H9 (cell line): Measurements from ENCODE around the gene CCDC157. TPM values are rescaled to one million over a fixed set of nuclear protein-coding genes. Genes with fewer than 3 reads are reported as not detected.

Experiments
- DNase-seq: peaks from one replicate; pipeline ENCODE4 v3.0.0-alpha.2; 2017
- H2AFZ ChIP-seq: one replicate; pipeline ENCODE4 v1.6.1; 2013; ENCODE audit warnings: mild to moderate bottlenecking, low read length, control low read depth, moderate library complexity
- H2AK5ac ChIP-seq: 2 replicates; pipeline ENCODE4 v1.6.1; 2013; ENCODE audit warnings: low read length, control low read depth, mixed read lengths; ENCODE audit not compliant: insufficient read length
- H2BK120ac ChIP-seq: one replicate; pipeline ENCODE4 v1.6.1; 2013; ENCODE audit warnings: low read depth, mild to moderate bottlenecking, low read length, control low read depth, inconsistent platforms; ENCODE audit not compliant: poor library complexity, severe bottlenecking
- H2BK12ac ChIP-seq: 2 replicates; pipeline ENCODE4 v1.6.1; 2013; ENCODE audit warnings: low read length, control low read depth, mixed read lengths, low read depth; ENCODE audit not compliant: insufficient read length
- H2BK15ac ChIP-seq: 2 replicates; pipeline ENCODE4 v1.6.1; 2013; ENCODE audit warnings: low read depth, low read length, control low read depth
- H2BK20ac ChIP-seq: one replicate; pipeline ENCODE4 v1.6.1; 2013; ENCODE audit warnings: low read depth, mild to moderate bottlenecking, low read length, control low read depth, inconsistent platforms; ENCODE audit not compliant: poor library complexity, severe bottlenecking
- H2BK5ac ChIP-seq: 2 replicates; pipeline ENCODE4 v1.6.1; 2013; ENCODE audit warnings: low read length, control low read depth, mixed read lengths; ENCODE audit not compliant: insufficient read length
- H3K14ac ChIP-seq: 2 replicates; pipeline ENCODE4 v1.6.1; 2013; ENCODE audit warnings: low read length, control low read depth; ENCODE audit not compliant: insufficient read depth
- H3K18ac ChIP-seq: 2 replicates; pipeline ENCODE4 v1.6.1; 2013; ENCODE audit warnings: low read depth, mild to moderate bottlenecking, mixed read lengths, low read length, control low read depth; ENCODE audit not compliant: insufficient read length
- H3K23ac ChIP-seq: 2 replicates; pipeline ENCODE4 v1.6.1; 2013; ENCODE audit warnings: low read length, control low read depth, mixed read lengths, low read depth; ENCODE audit not compliant: insufficient read length
- H3K23me2 ChIP-seq: 2 replicates; pipeline ENCODE4 v1.6.1; 2013; ENCODE audit warnings: low read depth, mild to moderate bottlenecking, mixed read lengths, low read length, control low read depth; ENCODE audit not compliant: insufficient read length, poor library complexity, severe bottlenecking
- H3K27ac ChIP-seq: 2 replicates; pipeline ENCODE4 v1.5.1; 2013; ENCODE audit warnings: low read length, control low read depth, mixed read lengths, low read depth; ENCODE audit not compliant: insufficient read length
- H3K27me3 ChIP-seq: 2 replicates; pipeline ENCODE4 v1.6.1; 2013; ENCODE audit warnings: low read length, control low read depth, inconsistent platforms; ENCODE audit not compliant: insufficient read depth
- H3K4ac ChIP-seq: 2 replicates; pipeline ENCODE4 v1.6.1; 2013; ENCODE audit warnings: low read depth, mild to moderate bottlenecking, control low read depth, inconsistent platforms, low read length, moderate library complexity
- H3K4me1 ChIP-seq: 2 replicates; pipeline ENCODE4 v1.6.1; 2013; ENCODE audit warnings: low read length, control low read depth, inconsistent platforms; ENCODE audit not compliant: insufficient read depth
- H3K4me2 ChIP-seq: 2 replicates; pipeline ENCODE4 v1.6.1; 2013; ENCODE audit warnings: low read length, control low read depth, mixed read lengths; ENCODE audit not compliant: insufficient read length, insufficient read depth
- H3K56ac ChIP-seq: 2 replicates; pipeline ENCODE4 v1.6.1; 2013; ENCODE audit warnings: low read depth, mild to moderate bottlenecking, mixed read lengths, low read length, control low read depth; ENCODE audit not compliant: insufficient read length
- H3K79me1 ChIP-seq: 2 replicates; pipeline ENCODE4 v1.6.1; 2013; ENCODE audit warnings: low read depth, mild to moderate bottlenecking, moderate library complexity, low read length, control low read depth, inconsistent platforms; ENCODE audit not compliant: insufficient read depth, poor library complexity, severe bottlenecking
- H3K79me2 ChIP-seq: 2 replicates; pipeline ENCODE4 v1.6.1; 2013; ENCODE audit warnings: low read length, control low read depth, inconsistent platforms; ENCODE audit not compliant: insufficient read depth
- H3K9ac ChIP-seq: 2 replicates; pipeline ENCODE4 v1.6.1; 2013; ENCODE audit warnings: low read length, control low read depth, mixed read lengths; ENCODE audit not compliant: insufficient read length; ENCODE audit errors: extremely low read depth
- H3K9me3 ChIP-seq: one replicate; pipeline ENCODE4 v1.6.1; 2013; ENCODE audit warnings: low read depth, low read length, inconsistent platforms; ENCODE audit not compliant: control insufficient read depth
- H3T11ph ChIP-seq: one replicate; pipeline ENCODE4 v1.6.1; 2013; ENCODE audit warnings: mild to moderate bottlenecking, low read length, control low read depth, inconsistent platforms
- H4K20me1 ChIP-seq: one replicate; pipeline ENCODE4 v1.6.1; 2013; ENCODE audit not compliant: control insufficient read depth, insufficient read length, insufficient read depth
- H4K5ac ChIP-seq: 2 replicates; pipeline ENCODE4 v1.6.1; 2013; ENCODE audit warnings: low read depth, mild to moderate bottlenecking, mixed read lengths, low read length, control low read depth; ENCODE audit not compliant: insufficient read length
- H4K8ac ChIP-seq: replicated peaks from 2 replicates; pipeline ENCODE4 v1.6.1; 2013; ENCODE audit warnings: low read length, control low read depth, mixed read lengths, low read depth; ENCODE audit not compliant: insufficient read length
- H4K91ac ChIP-seq: 2 replicates; pipeline ENCODE4 v1.6.1; 2013; ENCODE audit warnings: low read depth, mild to moderate bottlenecking, moderate library complexity, mixed read lengths, low read length, control low read depth; ENCODE audit not compliant: insufficient read length
- H3K27ac Mint-ChIP-seq, 3 experiments: 2 replicates in 2 of 3; 3 replicates in 1 of 3; pipeline ENCODE4 v1.8.0; 2020 to 2021; ENCODE audit warnings: mixed read lengths in 3 of 3, mild to moderate bottlenecking in 1 of 3, moderate library complexity in 1 of 3
- H3K27me3 Mint-ChIP-seq: 2 replicates; pipeline ENCODE4 v1.8.0; 2021; ENCODE audit warnings: low read depth, mild to moderate bottlenecking, moderate library complexity, mixed read lengths
- H3K36me3 Mint-ChIP-seq, 3 experiments: 2 replicates in 2 of 3; 3 replicates in 1 of 3; pipeline ENCODE4 v1.8.0; 2020 to 2021; ENCODE audit warnings: low read depth in 3 of 3, mixed read lengths in 3 of 3; ENCODE audit not compliant: insufficient read depth in 1 of 3
- H3K4me1 Mint-ChIP-seq, 2 experiments: 2 replicates each; pipeline ENCODE4 v1.8.0; 2020; ENCODE audit warnings: mixed read lengths in 2 of 2
- H3K4me3 Mint-ChIP-seq, 2 experiments: 2 replicates in 1 of 2; 3 replicates in 1 of 2; pipeline ENCODE4 v1.8.0; 2020 to 2021; ENCODE audit warnings: mild to moderate bottlenecking in 2 of 2, mixed read lengths in 2 of 2, moderate library complexity in 1 of 2
- H3K9me3 Mint-ChIP-seq, 2 experiments: 2 replicates in 1 of 2; 3 replicates in 1 of 2; pipeline ENCODE4 v1.8.0; 2020; ENCODE audit warnings: mild to moderate bottlenecking in 2 of 2, mixed read lengths in 2 of 2, moderate library complexity in 1 of 2
- CTCF ChIP-seq: fragments of 200-600 bp; sonication (generic); conservative IDR thresholded peaks from 3 replicates; pipeline ENCODE4 v1.8.0; 2021; ENCODE audit warnings: antibody characterized with exemption, mild to moderate bottlenecking
- WGBS: extraction: QIAGEN DNeasy Blood & Tissue Kit; methylation state at CpG from one replicate; pipeline ENCODE4 v1.1.7; 2013; ENCODE audit warnings: missing lambda C conversion rate, low lambda C conversion rate, mixed read lengths; ENCODE audit not compliant: insufficient read length; ENCODE audit errors: extremely low coverage; 5-methylcytosine and 5-hydroxymethylcytosine counted together
- total RNA-seq: library from RNA; stranded (reverse); gene quantifications from 2 replicates; pipeline ENCODE4 v1.2.1, GENCODE V29; 2021

Gene CCDC157
- total RNA-seq, 1 experiment from 2014 or later: 4.3 TPM

- no peak overlapping the region for H3K4me3 Mint-ChIP-seq
- H3K36me3 Mint-ChIP-seq: peaks cover 0 to 21% (median 19%) of the 10 kb centered on the region in 3 experiments; a peak in 6 of 7 replicates
- Histone ChIP-seq H2AK5ac (no peak overlapping the region), H4K20me1 (no peaks in the 10 kb centered on the region), H3K79me2 (no peaks in the 10 kb centered on the region), H2BK120ac (no peak overlapping the region), H3K79me1 (no peaks in the 10 kb centered on the region), H3K4me2 (no peak overlapping the region), H2BK20ac (no peak overlapping the region), H2BK5ac (no peak overlapping the region), H4K91ac (no peak overlapping the region), H4K8ac (no peak overlapping the region), H3K23ac (no peak overlapping the region), H3K18ac (no peak overlapping the region), H4K5ac (no peak overlapping the region), H3K23me2 (no peaks in the 10 kb centered on the region), H2BK12ac (no peak overlapping the region), H3T11ph (no peak overlapping the region), H3K56ac (no peak overlapping the region), H3K9me3 (no peaks in the 10 kb centered on the region), H2AFZ (no peak overlapping the region), H3K27me3 (no peaks in the 10 kb centered on the region), H3K4me1 (no peaks in the 10 kb centered on the region), H3K14ac (no peak overlapping the region), H3K4ac (no peak overlapping the region), H3K27ac (no peak overlapping the region), H3K9ac (no peak overlapping the region), H2BK15ac (no peak overlapping the region)
- peaks cover 3 to 6% of the 10 kb centered on the region in 2 experiments; a peak in 1 of 4 replicates for H3K4me1 Mint-ChIP-seq
- no peaks in the 10 kb centered on the region; the same call in none of the 2 replicates for H3K27me3 Mint-ChIP-seq
- no peaks in the 10 kb centered on the region for H3K9me3 Mint-ChIP-seq
- no CpG with 5 or more reads among the region's 13 CpGs for WGBS
- TF ChIP-seq CTCF: no peak
- H3K27ac Mint-ChIP-seq: peak overlapping the region; percentile 42 to 75 (median 48); a peak in 3 of 7 replicates
- DNase-seq: no peak
Observed at GRCh38 chr22:30375312-30375849, 18.6 kb downstream of the CCDC157 start.
